GM12891 (cell line): ENCODE data around the gene ANTKMT.

Experiments used
- DNase-seq: peaks from one replicate; pipeline ENCODE4 v3.0.0; 2011; ENCODE audit warnings: low spot score; ENCODE audit not compliant: insufficient read length
- FAIRE-seq: peaks from 2 replicates; lab custom pipeline; 2011; peaks lifted over from hg19 to GRCh38; lab: Jason Lieb, UNC
- PAX5 ChIP-seq: IDR thresholded peaks from 2 replicates; pipeline ENCODE4 v1.6.1; 2011; ENCODE audit warnings: low read length, moderate library complexity, mild to moderate bottlenecking; ENCODE audit not compliant: insufficient read depth, severe bottlenecking
- POLR2A ChIP-seq: IDR thresholded peaks from 2 replicates; pipeline ENCODE4 v1.6.1; 2011; ENCODE audit warnings: low read depth, low read length, control low read depth
- POLR2AphosphoS5 ChIP-seq: IDR thresholded peaks from 2 replicates; pipeline ENCODE4 v1.6.1; 2011; ENCODE audit warnings: low read depth, low read length, control low read depth
- POU2F2 ChIP-seq: IDR thresholded peaks from 2 replicates; pipeline ENCODE4 v1.6.1; 2011; ENCODE audit warnings: low read depth, mild to moderate bottlenecking, control low read depth, low read length, moderate library complexity
- SPI1 ChIP-seq: IDR thresholded peaks from 2 replicates; pipeline ENCODE4 v1.6.1; 2011; ENCODE audit warnings: low read depth, low read length, control low read depth
- TAF1 ChIP-seq: IDR thresholded peaks from 2 replicates; pipeline ENCODE4 v1.6.1; 2011; ENCODE audit warnings: low read depth, low read length, control low read depth

The ANTKMT gene

GRCh38 chr16:681746-682427 is 39.1 kb upstream of the ANTKMT start:
- no peak for DNase-seq
- FAIRE-seq = no peak
- TF ChIP-seq PAX5 = no peak
- TF ChIP-seq SPI1 = no peak
- 0 out of 2 replicates have a peak, but pooled peaks have one; percentile 16 for TF ChIP-seq POLR2A
- TF ChIP-seq POLR2AphosphoS5 = no peak
- no peak for TF ChIP-seq TAF1

GRCh38 chr16:682493-683395 is 38.2 kb upstream of the ANTKMT start:
- DNase-seq (no peak), FAIRE-seq (no peak)
- TF ChIP-seq POU2F2 = no peak
- TF ChIP-seq SPI1 = no peak
- no peak for TF ChIP-seq TAF1
- TF ChIP-seq POLR2A = no peak
- TF ChIP-seq POLR2AphosphoS5 = no peak
- TF ChIP-seq PAX5 = no peak

GRCh38 chr16:683396-684070 is 37.4 kb upstream of the ANTKMT start:
- TF ChIP-seq POLR2A (no peak; the same call in 1 of the 2 replicates), SPI1 (no peak), POU2F2 (no peak), PAX5 (no peak), TAF1 (no peak), POLR2AphosphoS5 (no peak)
- no peak for DNase-seq
- FAIRE-seq = no peak

GRCh38 chr16:684071-684794 is 36.7 kb upstream of the ANTKMT start, which contains the start of gene JMJD8:
TSS of gene JMJD8 (minus strand) at chr16:684334. CDS start at chr16:684319, 15 bp downstream.
- TF ChIP-seq POLR2A (peak; percentile 88), TAF1 (peak; percentile 86), PAX5 (peak; percentile 83), SPI1 (no peak), POLR2AphosphoS5 (peak; percentile 62; the same call in 1 of the 2 replicates), POU2F2 (0 out of 2 replicates have a peak, but pooled peaks have one; percentile 33)
- FAIRE-seq = peak; percentile 100
- peak; percentile 100 for DNase-seq

- FAIRE-seq (no peak), DNase-seq (no peak)
- no peak for TF ChIP-seq SPI1
- TF ChIP-seq POLR2A = no peak
- no peak for TF ChIP-seq POU2F2
- TF ChIP-seq POLR2AphosphoS5 = no peak
- no peak for TF ChIP-seq TAF1
- TF ChIP-seq PAX5 = no peak
These were observed 35.8 kb upstream of the ANTKMT start for GRCh38 chr16:684961-685696.

- no peak for TF ChIP-seq PAX5
- no peak for TF ChIP-seq TAF1
- TF ChIP-seq SPI1 = no peak
- DNase-seq (no peak), FAIRE-seq (no peak)
These were observed 35.0 kb upstream of the ANTKMT start for GRCh38 chr16:685967-686366.

GRCh38 chr16:686459-687260 is 34.3 kb upstream of the ANTKMT start:
- DNase-seq = no peak
- TF ChIP-seq POLR2AphosphoS5 (no peak), POU2F2 (no peak), PAX5 (no peak), POLR2A (no peak), SPI1 (no peak), TAF1 (no peak)
- no peak for FAIRE-seq
